Measurements from ENCODE around the gene NDRG4.

Gene NDRG4

DNA sequence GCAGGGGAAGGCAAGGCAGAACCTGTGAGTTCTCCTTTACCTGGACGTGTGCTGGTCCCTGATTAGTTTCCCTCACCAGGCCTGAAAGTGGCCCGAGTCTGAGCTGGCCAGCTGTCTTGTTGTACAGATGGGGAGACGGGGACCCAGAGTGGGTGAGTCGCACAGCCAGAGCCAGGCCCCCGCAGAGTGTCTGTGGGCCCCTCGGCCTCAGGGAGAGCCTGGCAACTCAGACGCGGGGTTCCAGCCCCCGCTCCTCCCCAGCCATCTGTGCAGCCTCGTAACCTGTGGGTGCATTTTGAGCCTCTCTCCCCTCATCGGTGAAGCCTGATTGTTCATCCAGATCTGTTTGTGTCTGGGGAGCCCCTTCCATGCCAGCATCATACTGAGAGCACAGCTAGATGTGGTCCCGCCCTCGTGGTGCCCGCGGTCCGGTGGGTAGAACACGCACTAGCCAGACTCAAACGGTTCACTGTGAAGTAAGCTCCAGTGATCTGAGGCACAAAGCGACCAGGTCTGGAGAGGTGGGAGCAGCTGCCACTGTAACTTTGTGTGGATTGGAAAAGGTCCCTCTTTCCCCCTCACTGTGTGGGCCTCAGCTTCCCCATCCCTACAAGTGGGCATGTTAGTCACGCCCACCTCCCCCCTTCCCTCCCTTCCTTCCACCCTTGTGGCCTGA is 6.0 kb upstream of the NDRG4 start:
- DNase-seq: peak in 5 of 58 donors; percentile 26 to 53 (median 32)

DNA sequence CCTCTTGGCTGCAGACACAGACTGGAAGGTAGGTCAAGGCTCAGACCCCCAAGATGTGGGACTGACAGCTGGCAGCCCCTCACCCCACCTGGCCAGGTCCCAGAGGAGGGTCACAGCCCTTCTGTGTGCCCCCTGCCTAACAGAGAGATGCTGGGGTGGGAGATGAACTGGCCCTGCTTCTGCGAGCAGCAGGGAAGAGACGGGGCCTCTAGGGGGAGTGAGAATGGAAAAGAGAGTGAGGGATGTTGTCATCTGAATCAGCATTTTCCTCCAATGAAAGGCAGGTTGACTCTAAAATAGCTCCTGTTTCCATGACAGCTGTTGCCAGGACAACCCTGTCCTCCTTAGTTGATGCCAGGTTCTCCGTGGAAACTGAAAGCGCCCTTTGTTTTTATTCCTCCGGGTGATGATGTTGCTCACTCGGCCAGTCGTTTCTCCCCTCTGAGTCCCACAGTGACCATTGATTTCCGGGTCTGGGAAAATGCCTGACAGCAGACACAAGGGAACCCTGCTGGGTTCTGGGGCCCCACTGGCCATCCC is 4.9 kb upstream of the NDRG4 start:
- DNase-seq: peak in 57 of 58 donors; percentile 35 to 96 (median 86)

DNA sequence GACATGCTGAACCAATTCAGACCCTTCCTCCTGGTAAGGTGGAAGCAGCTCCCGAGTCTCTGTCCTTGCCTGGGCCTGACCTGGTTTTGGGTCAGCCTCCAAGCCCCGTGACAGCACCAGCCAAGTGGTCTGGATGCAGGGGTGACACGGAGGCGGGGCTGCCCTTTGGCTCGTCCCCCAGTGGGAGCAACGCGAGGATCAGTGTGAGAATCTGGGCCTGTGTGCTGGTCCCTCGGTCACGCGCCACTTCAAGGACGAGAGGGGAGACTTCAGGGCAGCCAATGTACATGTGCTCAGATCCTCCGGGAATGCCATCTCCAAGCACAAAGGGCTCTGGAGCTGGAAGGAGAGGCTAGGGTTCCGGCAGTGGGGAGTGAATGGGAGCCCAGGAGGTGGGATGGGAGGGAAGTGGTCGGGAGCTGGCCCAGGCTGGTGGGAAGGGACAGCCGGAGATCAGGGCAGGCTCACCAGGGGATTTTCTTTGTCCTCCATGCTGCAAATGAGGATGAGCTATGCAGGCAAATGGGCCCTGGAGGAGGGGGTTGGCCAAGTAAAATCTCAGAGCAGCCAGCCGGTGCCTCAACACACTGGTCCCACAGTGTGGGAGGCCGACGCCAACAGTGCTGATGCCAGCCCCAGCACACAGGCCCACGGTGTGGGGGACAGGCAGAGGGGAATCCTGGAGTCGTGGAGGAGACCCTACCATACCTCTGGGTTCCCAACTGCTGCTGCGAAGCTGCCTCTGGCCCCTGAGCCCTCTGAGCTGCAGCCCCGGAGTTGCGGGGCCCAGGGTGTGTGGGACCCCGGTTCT is 4.2 kb upstream of the NDRG4 start:
- peak in 50 of 58 donors; percentile 45 to 96 (median 79) for DNase-seq

DNA sequence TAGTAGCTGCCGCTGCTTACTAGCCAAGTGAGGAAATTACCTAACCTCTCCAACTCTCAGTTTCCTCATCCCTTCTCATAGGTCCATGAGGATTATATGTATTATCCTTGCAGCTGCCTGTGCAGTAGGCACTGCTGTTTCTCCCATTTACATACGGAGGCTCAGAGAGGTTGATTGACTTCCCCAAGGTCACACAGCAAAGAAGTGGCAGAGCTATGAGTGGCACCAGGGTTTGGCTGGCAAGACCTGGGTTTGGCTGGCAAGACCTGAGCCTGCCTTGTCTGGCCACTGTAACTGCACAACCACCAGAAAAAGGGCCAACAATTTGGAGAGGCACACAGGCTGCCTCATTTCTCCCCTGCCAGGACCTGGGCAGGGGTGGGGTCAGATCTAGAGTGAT is 2.5 kb upstream of the NDRG4 start:
- no peak for DNase-seq

DNA sequence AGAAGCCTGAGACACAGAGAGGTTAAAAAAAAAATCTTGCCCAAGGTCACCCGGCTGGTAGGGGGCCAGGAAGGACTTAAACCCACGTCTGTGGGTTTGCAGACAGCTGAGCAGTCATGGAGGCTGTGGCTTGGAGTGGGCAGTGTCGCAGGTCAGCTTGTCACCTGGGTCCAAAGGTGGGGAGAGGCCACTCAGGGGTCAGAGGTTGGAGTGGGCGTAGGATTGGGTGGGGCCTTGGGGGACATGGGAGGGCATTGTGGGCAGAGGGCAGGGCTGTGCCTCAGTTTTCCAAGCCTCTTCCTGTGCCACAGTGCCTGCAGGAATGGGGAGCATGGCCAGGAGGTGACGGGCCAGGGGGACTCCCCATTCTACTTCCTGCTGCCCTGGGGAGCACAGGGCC is 2.0 kb upstream of the NDRG4 start:
- no peak for DNase-seq

DNA sequence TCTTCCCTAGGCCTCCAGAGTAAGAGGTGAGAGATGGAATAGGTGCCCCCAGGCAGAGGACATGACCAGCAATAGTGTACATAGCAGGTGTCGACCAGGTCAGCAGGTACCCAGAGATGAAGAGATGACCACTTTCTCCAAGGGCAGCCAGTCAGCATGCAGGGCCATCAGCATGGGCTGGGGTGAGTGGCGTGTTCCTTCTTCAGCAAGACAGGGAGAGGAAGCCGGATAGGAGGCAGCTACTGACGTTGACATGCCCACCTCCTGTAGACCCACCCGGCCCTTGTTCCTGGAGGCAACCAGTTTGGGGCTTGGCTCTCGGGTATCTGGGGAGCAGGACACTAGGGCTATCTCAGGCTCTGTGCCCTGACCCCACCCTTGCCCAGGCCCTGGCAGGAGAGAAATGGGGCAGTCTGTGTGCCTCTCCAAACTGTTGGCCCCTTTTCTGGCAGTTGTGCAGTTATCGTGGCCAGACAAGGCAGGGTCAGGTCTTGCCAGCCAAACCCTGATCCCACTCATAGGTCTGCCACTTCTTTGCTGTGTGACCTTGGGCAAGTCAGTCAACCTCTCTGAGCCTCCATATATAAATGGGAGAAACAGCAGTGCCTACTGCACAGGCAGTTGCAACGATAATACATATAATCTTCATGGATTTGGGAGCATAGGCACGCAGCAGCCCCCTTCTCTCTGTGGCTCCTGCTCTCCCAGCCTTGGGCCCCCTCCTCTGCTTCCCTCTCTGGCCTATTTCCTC is 1.4 kb upstream of the NDRG4 start:
- DNase-seq: no peak

DNA sequence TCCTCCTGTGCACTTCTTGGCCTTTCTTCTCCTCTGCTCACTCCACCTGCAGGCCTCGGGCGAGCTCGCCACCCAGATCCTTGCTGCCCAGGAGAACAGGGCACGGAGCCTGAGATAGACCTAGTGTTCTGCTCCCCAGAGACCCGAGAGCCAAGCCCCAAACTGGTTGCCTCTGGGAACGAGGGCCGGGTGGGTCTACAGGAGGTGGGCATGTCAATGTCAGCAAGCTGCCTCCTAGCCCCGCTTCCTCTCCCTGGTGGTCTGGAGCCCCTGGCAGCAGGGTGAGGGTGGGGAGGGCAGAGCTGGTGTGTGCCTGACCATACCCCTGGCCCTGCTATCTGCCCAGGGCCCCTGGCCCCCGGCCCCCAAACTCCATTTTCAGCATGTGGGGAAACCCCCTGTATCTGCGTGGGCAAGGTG is 841 bp upstream of the NDRG4 start:
- peak in 1 of 58 donors; percentile 61 for DNase-seq

DNA sequence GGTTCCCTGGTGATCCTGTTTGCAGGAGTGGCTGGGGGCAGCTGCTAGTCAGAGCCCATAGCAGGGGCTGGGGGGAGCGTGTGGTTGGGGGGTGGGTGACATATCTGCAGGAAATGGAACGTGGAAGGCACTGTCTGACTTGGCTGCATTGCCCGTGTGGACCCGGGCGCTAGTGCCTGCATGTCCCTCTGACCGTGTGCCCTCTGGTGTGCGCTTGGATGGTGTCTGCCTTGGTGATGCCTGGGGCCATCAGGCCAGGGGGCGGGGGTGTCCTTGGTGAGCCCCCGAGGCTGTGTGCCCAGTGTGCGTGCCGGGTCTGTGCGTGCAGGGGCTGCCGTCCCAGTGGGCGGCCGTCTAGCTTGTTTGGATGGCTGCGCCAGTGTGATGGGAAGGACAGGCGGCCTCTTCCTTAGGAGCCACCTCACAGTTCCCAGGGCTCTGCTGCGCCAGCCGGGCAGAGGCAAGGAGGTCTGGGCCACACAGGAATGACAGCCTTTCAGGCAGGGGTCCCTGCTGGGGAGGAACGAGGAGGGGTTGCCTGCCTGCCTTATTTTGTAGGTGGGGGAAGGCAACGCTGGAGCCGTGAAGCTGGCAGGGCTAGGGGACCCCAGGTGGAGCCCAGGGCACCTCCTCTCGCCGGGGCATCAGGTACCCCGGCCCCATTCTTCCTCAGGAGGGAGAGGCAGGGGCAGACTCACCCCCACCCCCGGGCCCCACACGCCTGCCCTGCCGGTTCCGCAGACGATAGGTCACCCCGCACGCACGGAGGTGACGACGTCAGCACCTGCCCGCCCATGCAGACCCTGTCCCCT is 693 bp downstream of the NDRG4 start:
- DNase-seq: peak in 8 of 58 donors; percentile 18 to 79 (median 52)

DNA sequence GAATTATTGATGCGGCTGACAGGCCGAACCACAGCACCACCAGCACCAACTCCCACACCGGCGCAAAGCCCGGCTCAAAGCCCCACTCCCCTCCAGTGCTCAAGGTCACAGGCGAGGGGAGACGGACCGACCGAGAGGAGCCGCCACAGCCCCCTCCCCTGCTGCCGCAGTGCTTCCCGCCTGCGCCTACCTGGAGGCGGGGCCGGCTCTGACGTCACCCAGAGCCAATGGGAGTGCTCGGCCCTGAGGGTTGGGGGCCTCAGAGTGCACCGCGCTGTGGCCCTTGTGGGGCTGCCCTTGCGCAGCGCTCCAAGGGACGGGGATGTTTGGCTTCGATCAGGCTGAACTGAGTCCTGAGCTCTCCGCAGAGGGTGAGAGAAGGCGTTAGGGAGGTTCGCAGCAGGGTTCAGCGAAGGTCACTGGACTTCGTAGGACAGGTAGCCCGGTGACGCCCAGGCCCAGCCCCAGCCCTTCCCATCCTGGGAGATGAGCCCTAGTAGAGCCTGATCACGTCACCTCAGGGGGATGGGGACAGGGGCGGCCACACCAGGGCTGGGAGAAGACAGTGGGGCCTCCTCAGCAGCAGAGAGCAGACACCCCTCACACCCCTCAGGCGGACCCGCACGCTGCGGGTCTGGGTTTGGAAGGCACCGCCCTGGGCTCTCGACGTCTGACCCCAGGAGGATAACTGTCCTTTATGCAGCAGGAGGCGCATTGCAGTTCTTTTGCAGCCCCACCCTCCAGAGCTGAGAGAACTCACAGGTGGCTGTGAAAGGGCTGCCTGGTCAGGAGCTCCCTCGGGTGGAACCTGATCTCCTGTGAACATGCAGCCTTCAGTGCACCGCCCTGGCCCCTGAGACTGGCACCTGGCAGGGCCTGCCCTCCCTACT is 1.5 kb downstream of the NDRG4 start:
- peak in 44 of 58 donors; percentile 29 to 84 (median 51) for DNase-seq

DNA sequence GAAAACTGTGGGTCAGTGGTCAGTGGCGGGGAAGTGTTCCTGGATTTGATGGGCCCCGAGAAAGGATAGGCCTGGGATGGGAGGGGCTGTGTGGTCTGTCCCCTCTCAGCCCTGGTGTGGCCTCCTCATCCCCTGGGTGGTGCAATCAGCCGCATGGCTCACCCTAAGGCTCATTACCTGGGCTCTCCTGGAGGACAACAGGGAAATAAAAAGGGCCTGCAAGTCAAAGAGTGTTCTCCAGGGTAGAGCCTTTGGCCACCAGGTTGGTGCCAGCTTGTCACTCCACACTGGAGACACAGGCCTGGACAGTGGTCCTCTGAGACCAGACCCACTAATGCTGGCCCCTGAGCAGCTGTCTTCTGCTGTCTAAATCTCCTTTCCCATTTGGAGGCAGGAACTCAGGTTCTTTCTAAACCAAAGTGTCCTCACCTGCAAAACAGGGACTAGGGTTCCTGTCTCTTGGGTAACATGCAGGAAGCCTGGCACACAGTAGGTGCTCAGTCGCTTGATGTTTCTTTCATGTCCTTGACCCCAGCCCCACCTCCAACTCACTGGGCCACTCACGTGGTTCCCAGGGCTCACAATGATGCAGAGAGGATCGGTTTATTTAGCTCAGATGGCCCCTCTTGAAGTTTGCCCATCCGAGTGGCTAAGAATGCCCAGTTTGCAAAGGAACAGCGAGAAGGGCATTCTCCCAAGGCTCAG is 2.4 kb downstream of the NDRG4 start:
- DNase-seq: no peak

DNA sequence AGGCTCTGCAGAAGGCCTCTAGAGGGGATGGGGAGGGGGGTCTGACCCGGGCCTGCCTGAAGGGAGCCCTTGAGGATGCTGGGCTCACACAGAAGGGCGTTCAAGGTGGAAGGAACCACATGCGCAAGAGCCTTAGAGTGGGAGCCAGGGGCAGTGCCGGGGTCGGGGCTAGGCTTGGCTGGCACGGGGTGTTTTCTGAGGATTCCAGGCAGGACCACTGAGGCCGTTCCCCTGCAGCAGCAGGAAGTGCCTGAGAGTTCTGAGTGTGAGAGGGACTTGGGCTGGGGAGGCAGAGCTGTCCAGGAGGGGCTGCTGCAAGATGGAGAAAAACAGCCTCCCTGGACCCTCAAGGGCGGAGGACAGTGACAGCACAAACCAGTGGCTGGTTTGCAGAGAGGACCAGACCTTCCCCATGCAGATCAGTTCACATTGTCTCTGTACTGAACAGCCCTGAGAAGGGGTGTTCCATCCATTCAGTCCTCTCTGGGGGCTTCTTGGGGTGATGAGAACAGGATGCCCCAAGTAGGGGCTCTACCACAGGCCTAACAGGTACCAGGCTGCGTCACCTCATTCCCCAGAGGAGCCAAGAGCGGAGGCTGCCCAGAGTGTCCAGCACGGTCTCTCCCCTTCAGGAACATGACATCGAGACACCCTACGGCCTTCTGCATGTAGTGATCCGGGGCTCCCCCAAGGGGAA is 3.4 kb downstream of the NDRG4 start:
- no peak for DNase-seq

DNA sequence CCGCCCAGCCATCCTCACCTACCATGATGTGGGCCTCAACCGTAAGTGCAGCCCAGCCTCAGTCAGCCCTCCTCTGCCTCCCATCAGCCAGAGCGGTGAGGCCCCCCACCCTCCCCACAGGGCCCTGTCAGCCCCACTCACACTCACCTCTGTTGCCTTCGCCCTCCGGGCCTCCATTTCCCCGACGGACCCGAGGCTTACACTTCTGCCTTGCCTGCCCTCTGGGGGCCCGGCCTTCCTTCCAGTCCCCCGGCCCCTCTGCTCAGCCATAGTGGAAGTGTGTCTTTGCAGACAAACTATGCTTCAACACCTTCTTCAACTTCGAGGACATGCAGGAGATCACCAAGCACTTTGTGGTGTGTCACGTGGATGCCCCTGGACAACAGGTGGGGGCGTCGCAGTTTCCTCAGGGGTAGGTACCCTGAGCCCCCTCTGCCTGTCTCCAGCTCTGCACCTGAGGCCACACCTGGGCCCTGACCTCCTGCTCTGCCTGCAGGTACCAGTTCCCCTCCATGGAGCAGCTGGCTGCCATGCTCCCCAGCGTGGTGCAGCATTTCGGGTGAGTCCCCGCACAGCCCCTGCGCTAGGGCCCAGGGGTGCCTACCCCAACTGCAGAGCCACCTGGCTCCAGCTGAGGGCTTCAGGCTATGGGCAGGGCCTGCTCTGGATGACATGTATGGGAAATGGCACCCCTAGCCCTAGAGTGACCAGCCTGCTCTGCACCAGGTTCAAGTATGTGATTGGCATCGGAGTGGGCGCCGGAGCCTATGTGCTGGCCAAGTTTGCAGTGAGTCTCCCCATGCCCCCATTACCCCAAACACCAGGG is 4.1 kb downstream of the NDRG4 start:
- DNase-seq: no peak

DNA sequence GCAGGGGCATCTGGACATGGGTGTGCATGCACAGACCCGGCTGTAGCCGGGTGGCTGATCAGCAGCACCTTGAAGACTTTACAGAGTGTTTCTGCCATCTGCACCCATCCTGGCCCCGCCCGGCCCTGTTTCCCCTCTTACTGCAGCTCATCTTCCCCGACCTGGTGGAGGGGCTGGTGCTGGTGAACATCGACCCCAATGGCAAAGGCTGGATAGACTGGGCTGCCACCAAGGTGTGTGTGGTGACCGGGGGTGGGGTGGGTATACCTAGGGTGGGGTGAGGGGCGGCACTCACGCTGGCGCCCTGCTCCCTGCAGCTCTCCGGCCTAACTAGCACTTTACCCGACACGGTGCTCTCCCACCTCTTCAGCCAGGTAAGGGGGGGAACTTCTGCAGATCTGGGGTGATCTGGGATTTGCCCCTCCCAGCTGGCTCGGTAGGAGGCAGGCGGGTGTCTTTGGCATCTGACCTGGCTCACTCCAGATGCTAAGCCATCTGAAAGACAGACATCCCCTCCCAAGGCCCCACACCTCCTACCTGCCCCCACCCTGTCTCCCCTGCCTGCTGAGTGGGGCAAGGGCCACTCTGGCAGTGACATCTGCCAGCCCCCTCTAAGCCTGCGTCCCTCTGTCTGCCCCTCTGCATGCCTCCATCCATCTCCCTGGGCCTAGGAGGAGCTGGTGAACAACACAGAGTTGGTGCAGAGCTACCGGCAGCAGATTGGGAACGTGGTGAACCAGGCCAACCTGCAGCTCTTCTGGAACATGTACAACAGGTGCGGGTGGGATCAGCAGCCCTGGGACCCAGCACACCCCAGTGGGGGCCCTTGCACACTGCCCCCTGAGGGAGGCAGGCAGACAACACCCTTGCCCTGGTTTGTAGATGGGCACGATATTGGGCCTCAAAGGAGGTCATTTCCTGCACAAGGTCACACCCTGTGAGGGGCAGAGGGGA is 6.6 kb downstream of the NDRG4 start:
- no peak for DNase-seq

DNA sequence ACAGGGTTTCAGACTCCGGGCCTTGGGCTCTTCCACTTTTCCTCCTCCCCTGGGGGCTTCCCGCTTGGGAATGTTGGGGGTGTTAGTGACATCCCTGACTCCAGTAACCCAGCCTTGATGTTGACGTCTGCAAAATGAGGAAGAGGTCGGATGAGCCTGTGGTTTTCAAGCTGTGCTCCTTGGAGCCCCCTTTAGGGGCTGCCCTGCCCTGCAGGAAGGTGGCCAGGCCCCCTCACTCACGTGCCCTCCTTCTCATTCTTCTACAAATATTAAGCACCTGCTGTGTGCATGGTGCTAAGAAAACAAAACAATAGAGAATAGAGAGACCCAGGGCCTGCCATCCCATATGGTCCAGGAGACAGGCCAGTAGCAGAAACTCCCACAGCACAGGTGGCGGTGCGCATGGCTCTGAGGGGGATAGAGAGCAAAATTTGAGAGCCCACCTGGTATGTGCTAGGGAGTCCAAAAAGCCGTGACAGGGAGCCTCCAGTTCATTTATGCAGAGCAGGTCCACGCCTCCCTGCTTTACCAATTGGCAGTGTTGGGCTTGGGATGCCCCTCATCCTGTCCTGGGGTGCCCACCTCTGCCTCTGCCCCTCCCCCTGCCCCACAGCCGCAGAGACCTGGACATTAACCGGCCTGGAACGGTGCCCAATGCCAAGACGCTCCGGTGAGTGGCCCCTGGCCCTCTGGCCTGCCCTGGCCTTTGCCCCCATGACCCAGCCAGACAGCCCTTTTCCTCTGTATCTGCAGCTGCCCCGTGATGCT is 7.4 kb downstream of the NDRG4 start:
- no peak for DNase-seq

DNA sequence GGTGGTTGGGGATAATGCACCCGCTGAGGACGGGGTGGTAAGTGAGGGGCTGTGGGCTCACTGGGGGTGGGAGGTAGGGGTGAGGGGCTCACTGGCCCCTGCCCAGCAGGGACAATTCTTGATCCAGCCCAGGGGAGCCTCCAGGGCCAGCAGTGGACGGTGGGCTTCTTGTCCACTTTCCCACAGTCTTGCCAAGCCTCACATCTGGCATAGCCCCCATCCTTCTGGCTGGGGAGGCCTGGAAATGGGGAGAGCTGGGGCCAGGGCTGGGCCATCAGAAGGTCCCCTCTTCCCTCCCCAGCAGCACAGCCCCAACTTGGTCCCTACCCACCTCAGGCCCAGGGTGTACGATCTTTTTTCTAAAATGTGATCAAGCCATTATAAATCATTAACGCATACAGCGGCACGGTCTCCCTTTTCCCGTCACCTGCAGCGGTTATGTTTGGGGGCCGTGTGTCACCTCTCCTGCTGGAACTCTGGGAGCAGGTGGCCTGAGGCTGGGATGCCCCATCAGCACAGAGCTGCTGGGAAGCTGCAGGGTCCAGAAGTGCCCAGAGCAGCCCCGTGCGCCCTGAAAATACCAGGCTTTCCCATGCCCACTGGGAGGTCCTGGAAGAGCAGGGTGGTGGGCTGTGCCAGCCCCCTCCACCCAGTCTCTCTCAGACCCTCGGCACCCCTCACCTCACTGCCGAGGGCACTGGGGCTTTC is 8.2 kb downstream of the NDRG4 start:
- DNase-seq: no peak
